Hematopoietic multipotent progenitor cell treated with erythropoietin and hydrocortisone succinate and interleukin-3 and kit ligand, for 15 days (in vitro differentiated cells): ENCODE measurements around the gene AP5S1.
A peak's percentile ranks its signal among the peaks of the same experiment; 100 is the strongest.
"Not testable (repeated sequence)": the region's sequence is repeated elsewhere in the genome, so short reads cannot be mapped to it uniquely, and the experiment has no call there.

Experiments
- DNase-seq: peaks from one replicate; pipeline ENCODE4 v3.0.0-alpha.2; 2015; ENCODE audit warnings: low spot score

Gene AP5S1

GRCh38 chr20:3820048-3820900 lies at the start of gene AP5S1:
TSS of gene AP5S1 (plus strand) at chr20:3820547. CDS start at chr20:3822118, 1,571 bp downstream.
- peak; percentile 95 for DNase-seq

GRCh38 chr20:3771552-3772058 lies 48.7 kb upstream of the AP5S1 start:
- DNase-seq = no peak

GRCh38 chr20:3775457-3776108 lies 44.8 kb upstream of the AP5S1 start:
- no peak for DNase-seq

- no peak for DNase-seq
These were observed 43.0 kb upstream of the AP5S1 start for GRCh38 chr20:3777381-3777715.

GRCh38 chr20:3777716-3778629 lies 42.4 kb upstream of the AP5S1 start:
- no peak for DNase-seq

GRCh38 chr20:3778976-3779375 lies 41.4 kb upstream of the AP5S1 start:
- no peak for DNase-seq

- DNase-seq = peak; percentile 82
These were observed 39.0 kb upstream of the AP5S1 start, which contains the start of gene SPEF1 for GRCh38 chr20:3781153-3781910. TSS of gene SPEF1 (minus strand) at chr20:3781448. CDS start at chr20:3781287, 161 bp downstream.

GRCh38 chr20:3782597-3782996 lies 37.8 kb upstream of the AP5S1 start:
- no peak for DNase-seq

- no peak for DNase-seq
These were observed 37.3 kb upstream of the AP5S1 start for GRCh38 chr20:3783068-3783489.

- DNase-seq = no peak
These were observed 36.7 kb upstream of the AP5S1 start for GRCh38 chr20:3783511-3784195.

GRCh38 chr20:3784216-3784853 lies 36.0 kb upstream of the AP5S1 start:
- no peak for DNase-seq

- no peak for DNase-seq
These were observed 35.5 kb upstream of the AP5S1 start for GRCh38 chr20:3784863-3785239.

GRCh38 chr20:3785240-3786125 lies 34.9 kb upstream of the AP5S1 start:
- DNase-seq = no peak

- peak; percentile 38 for DNase-seq
These were observed 34.2 kb upstream of the AP5S1 start for GRCh38 chr20:3786126-3786484.

- peak; percentile 82 for DNase-seq
These were observed 33.6 kb upstream of the AP5S1 start, which contains the start of gene CENPB for GRCh38 chr20:3786665-3787323. TSS of gene CENPB (minus strand) at chr20:3786740. CDS start at chr20:3786483, 257 bp downstream.

- no peak for DNase-seq
These were observed 32.9 kb upstream of the AP5S1 start for GRCh38 chr20:3787324-3788014.

- DNase-seq = peak; percentile 45
These were observed 31.6 kb upstream of the AP5S1 start for GRCh38 chr20:3788685-3789155.

- not testable (repeated sequence) for DNase-seq
These were observed 31.1 kb upstream of the AP5S1 start for GRCh38 chr20:3789201-3789600.
